HepG2 (cell line): Measurements from ENCODE around the gene ALG14. TPM values are rescaled to one million over a fixed set of nuclear protein-coding genes. Genes with fewer than 3 reads are reported as not detected.

ENCODE experiments used
- ARNTL ChIP-seq: sonication (generic); formaldehyde crosslinking; IDR thresholded peaks from 2 replicates; pipeline ENCODE4 v1.4.0; 2020; ENCODE audit warnings: mild to moderate bottlenecking, missing genetic modification reagents
- ATF4 ChIP-seq, 2 experiments: fragments of 450-650 bp in 1 of 2; sonication (generic) in 1 of 2; formaldehyde crosslinking; IDR thresholded peaks; 2 replicates each; pipeline versions ENCODE4 v1.5.0 to v1.8.0; 2020 to 2022; ENCODE audit warnings: mild to moderate bottlenecking in 1 of 2, missing genetic modification reagents in 1 of 2
- BHLHE40 ChIP-seq: IDR thresholded peaks from 2 replicates; pipeline ENCODE4 v1.6.1; 2011; ENCODE audit warnings: low read length, improper control_type of control experiment
- CC2D1A ChIP-seq: sonication (generic); formaldehyde crosslinking; IDR thresholded peaks from 2 replicates; pipeline ENCODE4 v1.8.1; 2023; ENCODE audit warnings: mild to moderate bottlenecking, missing genetic modification reagents
- DPF2 ChIP-seq: sonication (generic); formaldehyde crosslinking; IDR thresholded peaks from 2 replicates; pipeline ENCODE4 v1.4.0; 2020; ENCODE audit warnings: mild to moderate bottlenecking, low read depth, missing genetic modification reagents, borderline replicate concordance
- DR1 ChIP-seq: sonication (generic); formaldehyde crosslinking; IDR thresholded peaks from 2 replicates; pipeline ENCODE4 v1.8.0; 2021; ENCODE audit warnings: mild to moderate bottlenecking, missing genetic modification reagents, inconsistent platforms
- GTF2F1 ChIP-seq: fragments of 150-350 bp; IDR thresholded peaks from 2 replicates; pipeline ENCODE4 v1.6.1; 2014; ENCODE audit warnings: low read length
- ISL2 ChIP-seq: sonication (generic); formaldehyde crosslinking; IDR thresholded peaks from 2 replicates; pipeline ENCODE4 v1.5.0; 2020; ENCODE audit warnings: missing genetic modification reagents
- MAFK ChIP-seq, 2 experiments: IDR thresholded peaks in 1 of 2; conservative IDR thresholded peaks in 1 of 2; 2 replicates each; pipeline ENCODE4 v1.6.1; 2011; ENCODE audit warnings: improper control_type of control experiment in 2 of 2, low read length in 2 of 2
- MEF2D ChIP-seq: sonication (generic); formaldehyde crosslinking; IDR thresholded peaks from 2 replicates; pipeline ENCODE4 v1.5.1; 2020; ENCODE audit warnings: mild to moderate bottlenecking, missing genetic modification reagents
- MTERF4 ChIP-seq: sonication (generic); formaldehyde crosslinking; IDR thresholded peaks from 2 replicates; pipeline ENCODE4 v1.8.0; 2023; ENCODE audit warnings: mild to moderate bottlenecking, missing genetic modification reagents
- NFIC ChIP-seq: IDR thresholded peaks from 2 replicates; pipeline ENCODE4 v1.6.1; 2012; ENCODE audit warnings: mild to moderate bottlenecking, low read length, inconsistent platforms
- NKX3-1 ChIP-seq: sonication (generic); formaldehyde crosslinking; IDR thresholded peaks from 2 replicates; pipeline ENCODE4 v1.5.0; 2020; ENCODE audit warnings: missing genetic modification reagents
- PHF5A ChIP-seq: IDR thresholded peaks from one replicate; pipeline ENCODE4 v1.6.1; 2018; ENCODE audit warnings: low read depth, missing genetic modification reagents; ENCODE audit not compliant: unreplicated experiment
- PREB ChIP-seq: sonication (generic); formaldehyde crosslinking; IDR thresholded peaks from 2 replicates; pipeline ENCODE4 v1.4.0; 2020; ENCODE audit warnings: missing genetic modification reagents
- PRPF4 ChIP-seq: fragments of 200-400 bp; formaldehyde crosslinking; IDR thresholded peaks from 2 replicates; pipeline ENCODE4 v1.6.1; 2016; ENCODE audit warnings: low read length, low read depth; ENCODE audit not compliant: poor library complexity, severe bottlenecking
- RAD21 ChIP-seq: fragments of 450-650 bp; formaldehyde crosslinking; IDR thresholded peaks from 2 replicates; pipeline ENCODE4 v1.5.0; 2020; ENCODE audit warnings: mild to moderate bottlenecking
- TGIF2 ChIP-seq: IDR thresholded peaks from 2 replicates; pipeline ENCODE4 v1.6.1; 2016; ENCODE audit warnings: control low read depth, missing compliant biosample characterization
- U2AF2 ChIP-seq: fragments of 200-400 bp; formaldehyde crosslinking; IDR thresholded peaks from 2 replicates; pipeline ENCODE4 v1.6.1; 2017; ENCODE audit warnings: low read depth, mild to moderate bottlenecking, low read length
- ZBTB39 ChIP-seq: sonication (generic); formaldehyde crosslinking; IDR thresholded peaks from 2 replicates; pipeline ENCODE4 v1.5.0; 2020; ENCODE audit warnings: missing genetic modification reagents
- ZGPAT ChIP-seq: IDR thresholded peaks from 2 replicates; pipeline ENCODE4 v1.6.1; 2016; ENCODE audit warnings: mild to moderate bottlenecking
- ZNF101 ChIP-seq: sonication (generic); formaldehyde crosslinking; IDR thresholded peaks from 2 replicates; pipeline ENCODE4 v1.4.0; 2020; ENCODE audit warnings: mild to moderate bottlenecking, low read depth, missing genetic modification reagents, borderline replicate concordance
- ZNF143 ChIP-seq: sonication (generic); formaldehyde crosslinking; IDR thresholded peaks from 2 replicates; pipeline ENCODE4 v1.4.0; 2020; ENCODE audit warnings: missing genetic modification reagents
- ZNF180 ChIP-seq: sonication (generic); formaldehyde crosslinking; IDR thresholded peaks from 2 replicates; pipeline ENCODE4 v1.4.0; 2020; ENCODE audit warnings: low read depth, missing genetic modification reagents, borderline replicate concordance
- ZNF672 ChIP-seq: sonication (generic); formaldehyde crosslinking; IDR thresholded peaks from 2 replicates; pipeline ENCODE4 v1.8.1; 2022; ENCODE audit warnings: missing genetic modification reagents
- polyA plus RNA-seq, 8 experiments: library from polyadenylated mRNA; depleted of rRNA in 3 of 8; stranded (reverse) in 7 of 8; unstranded in 1 of 8; fragments of >200 nt; fragmentation: Illumina TruSeq in 4 of 8; extraction: Trizol in 4 of 8; gene quantifications; 2 replicates each; pipeline versions ENCODE4 v1.2.1 to v1.2.3, GENCODE V29; 2011 to 2016; ENCODE audit warnings: low read depth in 4 of 8, missing spikeins in 1 of 8, mixed read lengths in 1 of 8; ENCODE audit not compliant: insufficient read depth in 1 of 8
- total RNA-seq, 5 experiments: library from RNA; depleted of rRNA; stranded (reverse); fragments of >200 nt; fragmentation: Illumina TruSeq; extraction: Trizol; gene quantifications; 2 replicates each; pipeline ENCODE4 v1.2.3, GENCODE V29; 2016; ENCODE audit warnings: low read depth in 1 of 5

The ALG14 gene
- total and polyA plus RNA-seq, 2 of the 13 experiments (the other 11 are each of a cell fraction or from before 2014, with no cell fraction given) = 4.5 to 12.7 TPM

GRCh38 chr1:95067062-95067461 lies 5.7 kb downstream of the ALG14 start (continued):
- TF ChIP-seq NKX3-1 (CRISPR knock-in tag) = no peak
- TF ChIP-seq ZNF180 (CRISPR knock-in tag) = no peak
- TF ChIP-seq MEF2D (CRISPR knock-in tag) = peak; percentile 81
- peak; percentile 87 for TF ChIP-seq ISL2
- TF ChIP-seq RAD21 (CRISPR knock-in tag) = no peak
- no peak for TF ChIP-seq ZNF143 (CRISPR knock-in tag)
- TF ChIP-seq PRPF4 = no peak
- TF ChIP-seq CC2D1A (CRISPR knock-in tag) = no peak
- TF ChIP-seq DR1 = no peak
- TF ChIP-seq NFIC = peak; percentile 94
- TF ChIP-seq DPF2 (CRISPR knock-in tag) = peak; percentile 84
- TF ChIP-seq TGIF2 (CRISPR knock-in tag) = no peak
- TF ChIP-seq GTF2F1 = no peak
- peak; percentile 91 for TF ChIP-seq ARNTL
- no peak for TF ChIP-seq U2AF2
- no peak for TF ChIP-seq ZNF672
- no peak for TF ChIP-seq MAFK (conservative IDR thresholded peaks at IDR 0.05 in 1 of 2, IDR thresholded peaks at IDR 0.05 in 1 of 2; ENCODE audit: low read length in 2 of 2)
- peak in 1 of 2 experiments; percentile 71; a peak in 2 of 4 replicates for TF ChIP-seq ATF4 (CRISPR knock-in tag; IDR thresholded peaks at IDR 0.05)
- no peak for TF ChIP-seq MTERF4 (CRISPR knock-in tag)
- TF ChIP-seq PREB (CRISPR knock-in tag) = no peak
- 0 out of 2 replicates have a peak, but pooled peaks have one; percentile 20 for TF ChIP-seq ZBTB39
- peak; percentile 89 for TF ChIP-seq ZGPAT (CRISPR knock-in tag)
- TF ChIP-seq PHF5A (CRISPR knock-in tag) = peak; percentile 87
- no peak for TF ChIP-seq BHLHE40
- TF ChIP-seq ZNF101 (CRISPR knock-in tag) = no peak
